ENCODE results near the gene UPK3BL2.
"Not testable (repeated sequence)": the region's sequence is repeated elsewhere in the genome, so short reads cannot be mapped to it uniquely, and the experiment has no call there.

The UPK3BL2 gene

GRCh38 chr7:102493220-102493935 is 50.1 kb downstream of the UPK3BL2 start:
- not testable (repeated sequence) for DNase-seq

- not testable (repeated sequence) for DNase-seq
Measured at GRCh38 chr7:102490529-102491075, 52.9 kb downstream of the UPK3BL2 start.
